Prostate gland (tissue), 2 donors: ENCODE measurements around the gene ACVR2B.

ENCODE experiments used
- CTCF ChIP-seq, 4 experiments: fragments of 200-600 bp in 2 of 4; fragments of 450-650 bp in 2 of 4; sonication (generic) in 2 of 4; IDR thresholded peaks; 1 replicate in 3 of 4; 2 replicates in 1 of 4; pipeline ENCODE4 v1.5.1; 2016 to 2019; ENCODE audit warnings: antibody characterized with exemption in 4 of 4, mild to moderate bottlenecking in 2 of 4, moderate library complexity in 2 of 4
- POLR2A ChIP-seq: fragments of 450-650 bp; IDR thresholded peaks from one replicate; pipeline ENCODE4 v1.6.1; 2016; ENCODE audit warnings: antibody characterized with exemption, mild to moderate bottlenecking
- POLR2AphosphoS5 ChIP-seq: sonication (generic); formaldehyde crosslinking; IDR thresholded peaks from one replicate; pipeline ENCODE4 v1.6.1; 2017; ENCODE audit warnings: antibody characterized with exemption

- TF ChIP-seq POLR2A (no peak), POLR2AphosphoS5 (no peak), CTCF (IDR thresholded peaks at IDR 0.05) (no peak)
Observed at GRCh38 chr3:38468765-38469164, 15.1 kb downstream of the ACVR2B start.
